HepG2 (cell line): ENCODE measurements around the gene NDST1. TPM values are rescaled to one million over a fixed set of nuclear protein-coding genes. Genes with fewer than 3 reads are reported as not detected.

Experiments used
- ATAC-seq: fragments of 200-7000 bp; cut with Tn5 transposase; 3 replicates; pipeline ENCODE4 v1.9.1; 2020; ENCODE audit warnings: mild to moderate bottlenecking, moderate library complexity
- BruUV-seq: library from RNA; stranded (reverse); fragments of 400-500 nt; replicated peaks from 2 replicates; lab custom pipeline; 2021; lab: Mats Ljungman, UMichigan
- CTCF ChIA-PET: fragments of 300-600 bp; formaldehyde crosslinking; extraction: SDS; loops from one replicate; lab custom pipeline; 2021; ENCODE audit warnings: low total read pairs, inconsistent platforms, low intra/inter-chr PET ratio; lab: Yijun Ruan, JAX
- POLR2A ChIA-PET: fragments of 350-600 bp; sonication (Branson Sonifier 250); formaldehyde crosslinking; loops from one replicate; lab custom pipeline; 2020; ENCODE audit warnings: antibody characterized with exemption, inconsistent platforms; lab: Yijun Ruan, JAX
- DNase-seq: peaks from one replicate; pipeline ENCODE4 v3.0.0-alpha.2; 2015; ENCODE audit warnings: low spot score
- FAIRE-seq: peaks from 3 replicates; lab custom pipeline; 2011; peaks lifted over from hg19 to GRCh38; lab: Jason Lieb, UNC
- H2AFZ ChIP-seq: one replicate; pipeline ENCODE4 v1.6.1; 2011; ENCODE audit warnings: low read length, inconsistent platforms
- H3K27ac ChIP-seq: fragments of 300-600 bp; 3 replicates; pipeline ENCODE4 v1.8.0; 2011; ENCODE audit warnings: mixed run types, mild to moderate bottlenecking, mixed read lengths, low read length, inconsistent platforms; ENCODE audit not compliant: insufficient read depth; ENCODE audit errors: extremely low read length
- H3K27me3 ChIP-seq, 2 experiments: fragments of 200-600 bp in 1 of 2; 2 replicates in 1 of 2; 3 replicates in 1 of 2; pipeline versions ENCODE4 v1.6.0 to v1.8.0; 2011; ENCODE audit warnings: low read length in 2 of 2, mild to moderate bottlenecking in 2 of 2, moderate library complexity in 2 of 2, inconsistent platforms in 1 of 2; ENCODE audit not compliant: insufficient read depth in 2 of 2, control insufficient read depth in 1 of 2
- H3K36me3 ChIP-seq, 2 experiments: fragments of 200-600 bp in 1 of 2; replicated peaks in 1 of 2; 2 replicates in 1 of 2; 3 replicates in 1 of 2; pipeline versions ENCODE4 v1.5.1 to v1.8.0; 2011; ENCODE audit warnings: low read length in 2 of 2, inconsistent platforms in 1 of 2; ENCODE audit not compliant: insufficient read depth in 2 of 2, control insufficient read depth in 1 of 2
- H3K4me1 ChIP-seq: 2 replicates; pipeline ENCODE4 v1.5.1; 2012; ENCODE audit warnings: low read length, inconsistent platforms; ENCODE audit not compliant: insufficient read depth
- H3K4me2 ChIP-seq: 2 replicates; pipeline ENCODE4 v1.6.0; 2011; ENCODE audit warnings: low read depth, low read length, inconsistent platforms
- H3K4me3 ChIP-seq, 3 experiments: fragments of 200-600 bp in 1 of 3; sonication (generic), shearing (Covaris generic) in 1 of 3; replicated peaks in 1 of 3; 2 replicates each; pipeline ENCODE4 v1.5.1; 2011 to 2016; ENCODE audit warnings: low read length in 3 of 3, inconsistent platforms in 2 of 3, low read depth in 2 of 3, mild to moderate bottlenecking in 2 of 3, control low read depth in 1 of 3, mixed read lengths in 1 of 3; ENCODE audit not compliant: insufficient read depth in 1 of 3
- H3K79me2 ChIP-seq: one replicate; pipeline ENCODE4 v1.6.1; 2011; ENCODE audit warnings: low read length, inconsistent platforms; ENCODE audit not compliant: insufficient read depth
- H3K9ac ChIP-seq: 2 replicates; pipeline ENCODE4 v1.6.0; 2011; ENCODE audit warnings: mild to moderate bottlenecking, low read depth, low read length, inconsistent platforms; ENCODE audit not compliant: insufficient read depth
- H3K9me3 ChIP-seq: 2 replicates; pipeline ENCODE4 v1.5.1; 2012; ENCODE audit warnings: mild to moderate bottlenecking, low read length
- H4K20me1 ChIP-seq: 2 replicates; pipeline ENCODE4 v1.6.0; 2011; ENCODE audit warnings: inconsistent platforms, mild to moderate bottlenecking, low read length, moderate library complexity; ENCODE audit not compliant: insufficient read depth
- ATM ChIP-seq: fragments of 450-650 bp; IDR thresholded peaks from 2 replicates; pipeline ENCODE4 v1.7.1; 2017; ENCODE audit warnings: mild to moderate bottlenecking, borderline replicate concordance
- DBP ChIP-seq: sonication (generic); formaldehyde crosslinking; IDR thresholded peaks from 2 replicates; pipeline ENCODE4 v1.4.0; 2020; ENCODE audit warnings: missing genetic modification reagents; ENCODE audit errors: not compliant biosample characterization
- FOXA3 ChIP-seq: IDR thresholded peaks from 2 replicates; pipeline ENCODE4 v1.6.1; 2016; ENCODE audit warnings: missing genetic modification reagents, missing compliant biosample characterization
- GLMP ChIP-seq: sonication (generic); formaldehyde crosslinking; IDR thresholded peaks from 2 replicates; pipeline ENCODE4 v1.9.0; 2021; ENCODE audit warnings: missing genetic modification reagents, mild to moderate bottlenecking, borderline replicate concordance
- HMG20B ChIP-seq: conservative IDR thresholded peaks from 2 replicates; pipeline ENCODE4 v1.6.1; 2016; ENCODE audit warnings: missing genetic modification reagents, missing compliant biosample characterization
- HOXA7 ChIP-seq: sonication (generic); formaldehyde crosslinking; IDR thresholded peaks from 2 replicates; pipeline ENCODE4 v1.8.1; 2022; ENCODE audit warnings: mild to moderate bottlenecking, missing genetic modification reagents, moderate library complexity
- KDM5A ChIP-seq: fragments of 200-600 bp; sonication (generic); IDR thresholded peaks from 2 replicates; pipeline ENCODE4 v1.7.0; 2018; ENCODE audit warnings: antibody characterized with exemption, mild to moderate bottlenecking, low read length, borderline replicate concordance
- KLF9 ChIP-seq: IDR thresholded peaks from 2 replicates; pipeline ENCODE4 v1.6.1; 2016; ENCODE audit warnings: low read depth
- MED8 ChIP-seq: sonication (generic); formaldehyde crosslinking; IDR thresholded peaks from 2 replicates; pipeline ENCODE4 v1.8.1; 2023; ENCODE audit warnings: mild to moderate bottlenecking, missing genetic modification reagents; ENCODE audit not compliant: insufficient replicate concordance
- NR3C1 ChIP-seq: sonication (generic); formaldehyde crosslinking; IDR thresholded peaks from 2 replicates; pipeline ENCODE4 v1.4.0; 2020; ENCODE audit warnings: missing genetic modification reagents
- TCF7L2 ChIP-seq: IDR thresholded peaks from 2 replicates; pipeline ENCODE4 v1.6.1; 2011; ENCODE audit warnings: mild to moderate bottlenecking, low read depth, low read length, moderate library complexity
- ZNF367 ChIP-seq: sonication (generic); formaldehyde crosslinking; IDR thresholded peaks from 2 replicates; pipeline ENCODE4 v1.4.0; 2020; ENCODE audit warnings: missing genetic modification reagents, borderline replicate concordance
- ZNF484 ChIP-seq: sonication (generic); formaldehyde crosslinking; IDR thresholded peaks from 2 replicates; pipeline ENCODE4 v1.5.1; 2020; ENCODE audit warnings: mild to moderate bottlenecking, low read depth, missing genetic modification reagents, borderline replicate concordance
- ZNF503 ChIP-seq: sonication (generic); formaldehyde crosslinking; IDR thresholded peaks from 2 replicates; pipeline ENCODE4 v1.4.0; 2020; ENCODE audit warnings: missing genetic modification reagents
- ZNF558 ChIP-seq: sonication (generic); formaldehyde crosslinking; IDR thresholded peaks from 2 replicates; pipeline ENCODE4 v1.9.0; 2022; ENCODE audit warnings: mild to moderate bottlenecking, missing genetic modification reagents, borderline replicate concordance
- ZNF615 ChIP-seq: sonication (generic); formaldehyde crosslinking; IDR thresholded peaks from 2 replicates; pipeline ENCODE4 v1.5.0; 2020; ENCODE audit warnings: mild to moderate bottlenecking, missing genetic modification reagents, borderline replicate concordance
- WGBS: methylation state at CpG from one replicate; pipeline ENCODE4 v1.1.6; 2017; ENCODE audit warnings: low lambda C conversion rate; 5-methylcytosine and 5-hydroxymethylcytosine counted together
- in situ Hi-C: cut with HindIII; loops from 2 replicates; pipeline ENCODE4 v1.10.0; 2017; ENCODE audit warnings: low pct_unique_long_range_greater_than_20kb; ENCODE audit not compliant: extremely low pct_ligation_motif_present
- intact Hi-C: fragments of 100-400 bp; cut with micrococcal nuclease; formaldehyde crosslinking; loops from one replicate; pipeline ENCODE4 v1.10.0; 2022; ENCODE audit not compliant: unreplicated experiment
- polyA plus RNA-seq, 8 experiments: library from polyadenylated mRNA; depleted of rRNA in 3 of 8; stranded (reverse) in 7 of 8; unstranded in 1 of 8; fragments of >200 nt; fragmentation: Illumina TruSeq in 4 of 8; extraction: Trizol in 4 of 8; gene quantifications; 2 replicates each; pipeline versions ENCODE4 v1.2.1 to v1.2.3, GENCODE V29; 2011 to 2016; ENCODE audit warnings: low read depth in 4 of 8, missing spikeins in 1 of 8, mixed read lengths in 1 of 8; ENCODE audit not compliant: insufficient read depth in 1 of 8
- total RNA-seq, 5 experiments: library from RNA; depleted of rRNA; stranded (reverse); fragments of >200 nt; fragmentation: Illumina TruSeq; extraction: Trizol; gene quantifications; 2 replicates each; pipeline ENCODE4 v1.2.3, GENCODE V29; 2016; ENCODE audit warnings: low read depth in 1 of 5

The NDST1 gene
- total and polyA plus RNA-seq, 2 of the 13 experiments (the other 11 are each of a cell fraction or from before 2014, with no cell fraction given): 23.8 to 26.2 TPM

GRCh38 chr5:150532996-150533395 lies 25.1 kb downstream of the NDST1 start:
- H3K9ac ChIP-seq: no peak overlapping the region
- TF ChIP-seq ATM: no peak
- TF ChIP-seq ZNF558 (CRISPR knock-in tag): no peak
- no peak for TF ChIP-seq KDM5A
- no peak for TF ChIP-seq ZNF503 (CRISPR knock-in tag)
- TF ChIP-seq MED8 (CRISPR knock-in tag): no peak
- no peaks in the 10 kb centered on the region for H4K20me1 ChIP-seq
- no peak overlapping the region for H3K27ac ChIP-seq
- DNase-seq (no peak), FAIRE-seq (no peak), ATAC-seq (no peak)
- in situ Hi-C loops: no loop called here
- H3K36me3 ChIP-seq: peaks cover 36 to 66% of the 10 kb centered on the region in 2 experiments
- H3K79me2 ChIP-seq: no peaks in the 10 kb centered on the region
- intact Hi-C loops: no loop called here
- POLR2A ChIA-PET: no interaction called here
- H3K4me2 ChIP-seq: no peak overlapping the region
- BruUV-seq: no TSS peak
- WGBS: 100% methylated on average over 4 of the region's 5 CpGs
- CTCF ChIA-PET: no interaction called here
- H2AFZ ChIP-seq: no peak overlapping the region
- H3K27me3 ChIP-seq: no peaks in the 10 kb centered on the region
- H3K4me1 ChIP-seq: peaks cover 12% of the 10 kb centered on the region
- H3K9me3 ChIP-seq: no peaks in the 10 kb centered on the region
- H3K4me3 ChIP-seq: no peak overlapping the region

GRCh38 chr5:150534811-150535210 lies 26.9 kb downstream of the NDST1 start:
- POLR2A ChIA-PET: no interaction called here
- peaks cover 36 to 74% of the 10 kb centered on the region in 2 experiments for H3K36me3 ChIP-seq
- no peaks in the 10 kb centered on the region for H4K20me1 ChIP-seq
- no peak overlapping the region for H3K27ac ChIP-seq
- in situ Hi-C loops (no loop called here), intact Hi-C loops (no loop called here)
- H3K4me2 ChIP-seq: no peak overlapping the region
- no peak overlapping the region for H3K4me3 ChIP-seq
- WGBS: 93% methylated on average over 8 of the region's 9 CpGs
- H2AFZ ChIP-seq: no peak overlapping the region
- no peaks in the 10 kb centered on the region for H3K9me3 ChIP-seq
- peaks cover 6% of the 10 kb centered on the region for H3K4me1 ChIP-seq
- ATAC-seq: no peak
- FAIRE-seq: no peak
- CTCF ChIA-PET: no interaction called here
- no peak overlapping the region for H3K9ac ChIP-seq
- H3K27me3 ChIP-seq: no peaks in the 10 kb centered on the region
- DNase-seq: no peak
- no TSS peak for BruUV-seq
- no peaks in the 10 kb centered on the region for H3K79me2 ChIP-seq
- TF ChIP-seq DBP (CRISPR knock-in tag) (no peak), ZNF367 (CRISPR knock-in tag) (no peak), HMG20B (CRISPR knock-in tag) (no peak), TCF7L2 (no peak), GLMP (CRISPR knock-in tag) (no peak), ZNF484 (CRISPR knock-in tag) (no peak), ZNF615 (no peak), NR3C1 (no peak), KLF9 (CRISPR knock-in tag) (no peak), FOXA3 (CRISPR knock-in tag) (no peak), HOXA7 (no peak)
